Upper lobe of left lung (tissue), 4 donors: ENCODE results near the gene IRF2BPL.

Experiments
- POLR2A ChIP-seq, 4 donors: fragments of 450-650 bp; IDR thresholded peaks; one replicate each; pipeline ENCODE4 v1.5.1; 2016 to 2017; ENCODE audit warnings: antibody characterized with exemption in 4 of 4, mild to moderate bottlenecking in 2 of 4
- POLR2AphosphoS5 ChIP-seq, 2 donors: sonication (generic); formaldehyde crosslinking; IDR thresholded peaks; one replicate each; pipeline ENCODE4 v1.5.1; 2017; ENCODE audit warnings: antibody characterized with exemption in 2 of 2
- TF ChIP-seq, protein P1 (sequence below), 6 experiments: fragments of 450-650 bp in 4 of 6; fragments of 200-600 bp in 2 of 6; sonication (generic) in 2 of 6; IDR thresholded peaks; one replicate each; pipeline ENCODE4 v1.5.1; 2016 to 2019; ENCODE audit warnings: antibody characterized with exemption in 6 of 6

DNA sequence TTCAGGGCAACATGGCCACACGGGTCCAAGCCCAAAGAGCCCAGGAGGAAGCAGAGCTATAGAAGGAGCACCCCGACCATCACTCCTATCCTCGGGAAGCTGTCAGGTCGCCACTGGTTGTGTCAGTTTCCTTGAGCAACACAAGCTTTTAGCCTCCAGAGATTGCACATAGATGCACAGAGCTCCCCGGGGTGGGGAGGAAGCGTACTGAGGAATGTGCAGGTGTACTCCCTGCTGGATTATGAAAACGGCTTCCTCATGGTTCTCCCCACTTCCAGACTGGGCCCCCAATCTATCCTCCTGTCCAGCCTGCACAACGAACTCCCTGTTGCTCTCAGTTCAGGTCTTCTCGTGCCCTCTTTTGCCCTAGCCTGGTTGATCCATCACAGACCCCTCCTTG is 30.3 kb upstream of the IRF2BPL start:
- no peak for TF ChIP-seq POLR2AphosphoS5 (IDR thresholded peaks at IDR 0.05)
- TF ChIP-seq, protein P1, sequence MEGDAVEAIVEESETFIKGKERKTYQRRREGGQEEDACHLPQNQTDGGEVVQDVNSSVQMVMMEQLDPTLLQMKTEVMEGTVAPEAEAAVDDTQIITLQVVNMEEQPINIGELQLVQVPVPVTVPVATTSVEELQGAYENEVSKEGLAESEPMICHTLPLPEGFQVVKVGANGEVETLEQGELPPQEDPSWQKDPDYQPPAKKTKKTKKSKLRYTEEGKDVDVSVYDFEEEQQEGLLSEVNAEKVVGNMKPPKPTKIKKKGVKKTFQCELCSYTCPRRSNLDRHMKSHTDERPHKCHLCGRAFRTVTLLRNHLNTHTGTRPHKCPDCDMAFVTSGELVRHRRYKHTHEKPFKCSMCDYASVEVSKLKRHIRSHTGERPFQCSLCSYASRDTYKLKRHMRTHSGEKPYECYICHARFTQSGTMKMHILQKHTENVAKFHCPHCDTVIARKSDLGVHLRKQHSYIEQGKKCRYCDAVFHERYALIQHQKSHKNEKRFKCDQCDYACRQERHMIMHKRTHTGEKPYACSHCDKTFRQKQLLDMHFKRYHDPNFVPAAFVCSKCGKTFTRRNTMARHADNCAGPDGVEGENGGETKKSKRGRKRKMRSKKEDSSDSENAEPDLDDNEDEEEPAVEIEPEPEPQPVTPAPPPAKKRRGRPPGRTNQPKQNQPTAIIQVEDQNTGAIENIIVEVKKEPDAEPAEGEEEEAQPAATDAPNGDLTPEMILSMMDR (IDR thresholded peaks at IDR 0.05), result no peak
- no peak for TF ChIP-seq POLR2A (IDR thresholded peaks at IDR 0.05)
